IMR-90 (cell line): ENCODE data around the gene NFATC3.

ENCODE experiments used
- MAZ ChIP-seq: IDR thresholded peaks from 2 replicates; pipeline ENCODE4 v1.6.1; 2012; ENCODE audit warnings: low read depth, mild to moderate bottlenecking, low read length, improper control_type of control experiment, moderate library complexity, borderline replicate concordance
- MXI1 ChIP-seq: IDR thresholded peaks from 2 replicates; pipeline ENCODE4 v1.6.1; 2012; ENCODE audit warnings: low read depth, mild to moderate bottlenecking, low read length, moderate library complexity, borderline replicate concordance
- POLR2A ChIP-seq: IDR thresholded peaks from 2 replicates; pipeline ENCODE4 v1.6.1; 2012; ENCODE audit warnings: mild to moderate bottlenecking, low read depth, low read length
- SMC3 ChIP-seq: fragments of 150-350 bp; IDR thresholded peaks from 2 replicates; pipeline ENCODE4 v1.6.1; 2016; ENCODE audit warnings: low read depth, mild to moderate bottlenecking, antibody characterized with exemption, low read length, moderate library complexity
- TF ChIP-seq, protein P1 (sequence below): conservative IDR thresholded peaks from 2 replicates; pipeline ENCODE4 v1.5.1; 2012; ENCODE audit warnings: mild to moderate bottlenecking, low read depth, low read length, improper control_type of control experiment

DNA sequence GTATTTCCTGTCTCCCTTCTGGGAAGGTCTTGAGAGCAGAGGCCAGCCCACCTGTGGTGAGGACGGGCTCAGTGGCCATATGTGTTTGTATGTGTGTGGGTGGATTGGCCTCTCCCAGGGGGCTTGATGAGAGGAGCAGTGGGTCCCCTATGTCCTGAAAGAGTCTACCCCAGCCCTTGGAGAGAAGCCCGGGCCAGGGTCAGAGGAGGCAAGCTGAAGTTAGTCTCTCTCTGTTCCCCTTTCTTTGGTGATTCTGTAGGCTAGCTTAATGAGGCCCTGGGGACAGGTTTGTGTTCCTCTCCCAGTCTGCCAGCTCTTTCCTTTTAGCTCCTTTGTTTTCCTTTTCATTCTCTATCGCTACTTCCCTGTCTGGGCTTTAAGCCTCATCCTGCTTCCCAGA lies 23.8 kb upstream of the NFATC3 start:
- TF ChIP-seq, protein P1, sequence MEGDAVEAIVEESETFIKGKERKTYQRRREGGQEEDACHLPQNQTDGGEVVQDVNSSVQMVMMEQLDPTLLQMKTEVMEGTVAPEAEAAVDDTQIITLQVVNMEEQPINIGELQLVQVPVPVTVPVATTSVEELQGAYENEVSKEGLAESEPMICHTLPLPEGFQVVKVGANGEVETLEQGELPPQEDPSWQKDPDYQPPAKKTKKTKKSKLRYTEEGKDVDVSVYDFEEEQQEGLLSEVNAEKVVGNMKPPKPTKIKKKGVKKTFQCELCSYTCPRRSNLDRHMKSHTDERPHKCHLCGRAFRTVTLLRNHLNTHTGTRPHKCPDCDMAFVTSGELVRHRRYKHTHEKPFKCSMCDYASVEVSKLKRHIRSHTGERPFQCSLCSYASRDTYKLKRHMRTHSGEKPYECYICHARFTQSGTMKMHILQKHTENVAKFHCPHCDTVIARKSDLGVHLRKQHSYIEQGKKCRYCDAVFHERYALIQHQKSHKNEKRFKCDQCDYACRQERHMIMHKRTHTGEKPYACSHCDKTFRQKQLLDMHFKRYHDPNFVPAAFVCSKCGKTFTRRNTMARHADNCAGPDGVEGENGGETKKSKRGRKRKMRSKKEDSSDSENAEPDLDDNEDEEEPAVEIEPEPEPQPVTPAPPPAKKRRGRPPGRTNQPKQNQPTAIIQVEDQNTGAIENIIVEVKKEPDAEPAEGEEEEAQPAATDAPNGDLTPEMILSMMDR: no peak
- TF ChIP-seq POLR2A: no peak
- no peak for TF ChIP-seq MXI1
- TF ChIP-seq MAZ: no peak
- TF ChIP-seq SMC3: no peak
